A673 (cell line): ENCODE data around the gene TUBB4A. TPM values are rescaled to one million over a fixed set of nuclear protein-coding genes. Genes with fewer than 3 reads are reported as not detected.

Source experiments
- BruUV-seq: library from RNA; stranded (reverse); fragments of 400-500 nt; replicated peaks from 2 replicates; lab custom pipeline; 2021; lab: Mats Ljungman, UMichigan
- CTCF ChIA-PET: fragments of 300-600 bp; sonication (Branson Sonifier 250); formaldehyde crosslinking; loops from one replicate; lab custom pipeline; 2022; ENCODE audit warnings: antibody characterized with exemption; lab: Charles Lee
- POLR2A ChIA-PET: fragments of 300-600 bp; sonication (Branson Sonifier 250); formaldehyde crosslinking; loops from one replicate; lab custom pipeline; 2022; ENCODE audit warnings: antibody characterized with exemption; ENCODE audit not compliant: low non-redundant PET; lab: Charles Lee
- DNase-seq: peaks from one replicate; pipeline ENCODE4 v3.0.0-alpha.2; 2015; ENCODE audit warnings: low spot score
- H3K27ac ChIP-seq: fragments of 200-600 bp; sonication (generic); 2 replicates; pipeline ENCODE4 v1.5.1; 2016; ENCODE audit warnings: mixed run types, low read depth, mild to moderate bottlenecking, mixed read lengths, antibody characterized with exemption, low read length; ENCODE audit not compliant: poor library complexity, severe bottlenecking
- H3K27me3 ChIP-seq: fragments of 200-600 bp; sonication (generic); replicated peaks from 2 replicates; pipeline ENCODE4 v1.6.1; 2017; ENCODE audit warnings: mixed run types, low read depth, mild to moderate bottlenecking, mixed read lengths, antibody characterized with exemption, low read length; ENCODE audit not compliant: insufficient read depth, poor library complexity
- H3K36me3 ChIP-seq: fragments of 200-600 bp; sonication (generic); 2 replicates; pipeline ENCODE4 v1.6.1; 2016; ENCODE audit warnings: mixed run types, mild to moderate bottlenecking, mixed read lengths, antibody characterized with exemption, low read length; ENCODE audit not compliant: insufficient read depth, poor library complexity, severe bottlenecking
- H3K4me1 ChIP-seq: fragments of 200-600 bp; sonication (generic); 2 replicates; pipeline ENCODE4 v1.6.1; 2017; ENCODE audit warnings: mixed run types, mild to moderate bottlenecking, mixed read lengths, antibody characterized with exemption, low read length; ENCODE audit not compliant: insufficient read depth, poor library complexity, severe bottlenecking
- H3K4me3 ChIP-seq: fragments of 200-600 bp; sonication (generic); 2 replicates; pipeline ENCODE4 v1.5.1; 2016; ENCODE audit warnings: low read depth, mixed run types, mild to moderate bottlenecking, mixed read lengths, low read length; ENCODE audit not compliant: poor library complexity, severe bottlenecking
- H3K9me3 ChIP-seq: fragments of 200-600 bp; sonication (generic); 2 replicates; pipeline ENCODE4 v1.6.1; 2016; ENCODE audit warnings: mixed run types, low read depth, mild to moderate bottlenecking, mixed read lengths, antibody characterized with exemption, low read length; ENCODE audit not compliant: poor library complexity, severe bottlenecking
- EZH2 ChIP-seq: fragments of 200-600 bp; sonication (generic); IDR thresholded peaks from 2 replicates; pipeline ENCODE4 v1.6.1; 2017; ENCODE audit warnings: borderline replicate concordance, low read depth, mild to moderate bottlenecking, mixed read lengths, antibody characterized with exemption, low read length; ENCODE audit not compliant: poor library complexity, severe bottlenecking
- intact Hi-C: fragments of 100-400 bp; cut with micrococcal nuclease; formaldehyde crosslinking; loops from one replicate; pipeline ENCODE4 v1.10.0; 2022; ENCODE audit not compliant: unreplicated experiment
- total RNA-seq: library from RNA; stranded (reverse); gene quantifications from 2 replicates; pipeline ENCODE4 v1.2.3, GENCODE V29; 2021
- TF ChIP-seq, protein P1 (sequence below): fragments of 300-800, 200-600 bp; sonication (generic); conservative IDR thresholded peaks from 2 replicates; pipeline ENCODE4 v1.5.1; 2017; ENCODE audit warnings: low read depth, mild to moderate bottlenecking, antibody characterized with exemption, low read length, moderate library complexity, mixed read lengths

TUBB4A gene
- total RNA-seq, 1 experiment from 2014 or later, result 27.0 TPM

DNA sequence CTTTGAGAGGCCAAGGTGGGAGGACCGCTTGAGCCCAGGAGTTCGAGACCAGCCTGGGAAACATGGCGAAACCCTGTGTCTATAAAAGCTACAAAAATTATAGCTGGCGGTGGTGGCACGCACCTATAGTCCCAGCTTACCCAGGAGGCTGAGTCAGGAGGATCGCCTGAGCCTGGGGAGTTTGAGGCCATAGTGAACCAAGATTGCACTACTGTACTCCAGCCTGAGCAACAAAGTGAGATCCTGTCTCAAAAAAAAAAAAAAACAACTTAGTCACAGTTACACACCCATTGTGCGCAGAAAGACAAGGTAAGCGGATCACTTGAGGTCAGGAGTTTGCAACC is 19.8 kb downstream of the TUBB4A start:
- no peaks in the 10 kb centered on the region for H3K27me3 ChIP-seq
- no peaks in the 10 kb centered on the region for H3K9me3 ChIP-seq
- no peak overlapping the region for H3K4me3 ChIP-seq
- intact Hi-C loops, result no loop called here
- ChIA-PET CTCF (no interaction called here), POLR2A (no interaction called here)
- no peak for DNase-seq
- TF ChIP-seq, protein P1, sequence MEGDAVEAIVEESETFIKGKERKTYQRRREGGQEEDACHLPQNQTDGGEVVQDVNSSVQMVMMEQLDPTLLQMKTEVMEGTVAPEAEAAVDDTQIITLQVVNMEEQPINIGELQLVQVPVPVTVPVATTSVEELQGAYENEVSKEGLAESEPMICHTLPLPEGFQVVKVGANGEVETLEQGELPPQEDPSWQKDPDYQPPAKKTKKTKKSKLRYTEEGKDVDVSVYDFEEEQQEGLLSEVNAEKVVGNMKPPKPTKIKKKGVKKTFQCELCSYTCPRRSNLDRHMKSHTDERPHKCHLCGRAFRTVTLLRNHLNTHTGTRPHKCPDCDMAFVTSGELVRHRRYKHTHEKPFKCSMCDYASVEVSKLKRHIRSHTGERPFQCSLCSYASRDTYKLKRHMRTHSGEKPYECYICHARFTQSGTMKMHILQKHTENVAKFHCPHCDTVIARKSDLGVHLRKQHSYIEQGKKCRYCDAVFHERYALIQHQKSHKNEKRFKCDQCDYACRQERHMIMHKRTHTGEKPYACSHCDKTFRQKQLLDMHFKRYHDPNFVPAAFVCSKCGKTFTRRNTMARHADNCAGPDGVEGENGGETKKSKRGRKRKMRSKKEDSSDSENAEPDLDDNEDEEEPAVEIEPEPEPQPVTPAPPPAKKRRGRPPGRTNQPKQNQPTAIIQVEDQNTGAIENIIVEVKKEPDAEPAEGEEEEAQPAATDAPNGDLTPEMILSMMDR, result no peak
- TF ChIP-seq EZH2, result no peak
- no peaks in the 10 kb centered on the region for H3K36me3 ChIP-seq
- no TSS peak for BruUV-seq
- H3K4me1 ChIP-seq, result no peaks in the 10 kb centered on the region
- H3K27ac ChIP-seq, result no peak overlapping the region

DNA sequence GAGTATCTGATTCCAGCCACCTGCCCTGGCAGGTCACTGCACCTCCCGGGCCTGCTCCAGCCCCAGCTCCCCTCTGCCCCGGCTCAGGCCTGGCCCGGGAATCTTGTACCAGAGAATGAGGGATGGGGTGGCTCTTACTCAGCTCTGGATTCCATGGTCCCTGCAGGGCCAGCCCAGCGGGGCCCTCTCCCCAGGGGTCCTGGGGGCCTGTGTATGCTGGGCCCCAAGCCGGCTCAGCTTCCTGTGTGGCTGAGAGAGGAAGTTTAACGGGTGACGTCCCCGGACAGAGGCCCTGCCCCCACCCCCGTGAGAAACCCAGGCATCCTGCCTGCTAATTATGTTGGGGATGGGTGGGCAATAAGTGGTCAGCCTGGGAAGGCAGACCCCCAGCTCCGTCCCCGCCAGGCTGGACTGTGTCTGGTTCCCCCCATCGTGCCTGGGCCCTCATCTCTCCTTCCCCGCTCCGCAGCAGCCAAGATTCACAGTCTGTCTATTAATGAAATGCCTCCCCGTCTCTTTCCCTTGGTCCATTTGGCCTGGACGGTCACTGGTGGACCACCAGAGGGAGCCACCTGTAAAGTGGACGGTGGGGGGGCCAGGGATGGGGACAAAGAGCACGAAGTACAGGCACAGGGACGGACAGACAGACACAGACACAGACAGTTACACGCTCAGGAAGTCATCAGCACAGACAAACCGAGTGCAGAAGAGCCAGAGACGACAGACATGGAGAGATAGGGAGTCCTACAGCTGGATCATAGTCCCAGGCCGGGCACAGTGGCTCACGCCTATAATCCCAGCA is 20.4 kb downstream of the TUBB4A start, which contains the start of gene DENND1C:
DENND1C (minus strand) TSS at position 247 of the 802 bp plus-strand sequence; CDS start at position 155, 92 bp downstream.
- no peak for DNase-seq
- no peaks in the 10 kb centered on the region for H3K9me3 ChIP-seq
- POLR2A ChIA-PET, result no interaction called here
- intact Hi-C loops, result no loop called here
- H3K4me1 ChIP-seq, result no peaks in the 10 kb centered on the region
- no peak within 1 kb of the TSS for H3K4me3 ChIP-seq
- no TSS peak for BruUV-seq
- H3K36me3 ChIP-seq, result no peaks in the 10 kb centered on the region
- no peaks in the 10 kb centered on the region for H3K27me3 ChIP-seq
- H3K27ac ChIP-seq, result no peak within 1 kb of the TSS
- TF ChIP-seq, protein P1, result peak; percentile 45
- no peak for TF ChIP-seq EZH2
- CTCF ChIA-PET, result no interaction called here

DNA sequence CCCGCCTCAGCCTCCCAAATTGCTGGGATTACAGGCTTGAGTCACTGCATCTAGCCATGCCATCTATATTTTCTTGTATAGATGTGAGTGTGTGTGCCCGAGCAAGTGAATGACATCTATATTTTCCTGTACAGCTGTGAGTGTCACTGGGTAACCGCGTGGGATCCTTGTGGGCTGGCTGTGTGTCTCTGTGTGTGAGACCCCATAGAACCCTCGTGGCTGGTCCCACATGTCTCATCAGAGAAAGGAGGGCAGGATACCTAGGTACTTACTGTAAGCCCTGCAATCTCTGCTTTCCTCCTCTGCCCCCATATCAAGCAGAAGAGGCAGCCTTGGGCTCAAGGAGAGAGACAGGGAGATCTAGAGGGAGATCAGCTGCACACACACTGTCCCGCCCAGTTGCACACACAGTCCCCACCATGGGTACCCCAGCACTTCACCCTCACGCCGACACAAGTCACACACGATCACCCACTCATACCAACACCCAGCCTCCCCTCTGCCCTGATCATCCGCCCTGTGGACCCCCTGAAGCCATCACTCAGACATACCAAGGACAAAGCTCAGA is 21.2 kb downstream of the TUBB4A start:
- Histone ChIP-seq H3K4me1 (no peaks in the 10 kb centered on the region), H3K4me3 (no peak overlapping the region), H3K27me3 (no peaks in the 10 kb centered on the region), H3K36me3 (no peaks in the 10 kb centered on the region), H3K9me3 (no peaks in the 10 kb centered on the region), H3K27ac (no peak overlapping the region)
- intact Hi-C loops, result no loop called here
- BruUV-seq, result no TSS peak
- DNase-seq, result no peak
- ChIA-PET CTCF (no interaction called here), POLR2A (no interaction called here)
- TF ChIP-seq, protein P1, result no peak
- TF ChIP-seq EZH2, result no peak
